CD4-positive, alpha-beta memory T cell (primary cell): ENCODE measurements around the gene ASTN2. TPM values are rescaled to one million over a fixed set of nuclear protein-coding genes. Genes with fewer than 3 reads are reported as not detected.

Source experiments
- CTCF ChIA-PET: fragments of 350-600 bp; sonication (Branson Sonifier 250); formaldehyde crosslinking; loops from one replicate; lab custom pipeline; 2021; ENCODE audit warnings: inconsistent platforms; ENCODE audit not compliant: partially characterized antibody; lab: Charles Lee
- POLR2A ChIA-PET: fragments of 350-600 bp; sonication (Branson Sonifier 250); formaldehyde crosslinking; loops from one replicate; lab custom pipeline; 2021; ENCODE audit not compliant: partially characterized antibody; lab: Charles Lee
- DNase-seq, 5 donors: peaks; one replicate each; pipeline versions ENCODE4 v3.0.0 to v3.0.0-alpha.2; 2020 to 2022; ENCODE audit warnings: mixed read lengths in 1 of 5
- H3K27ac ChIP-seq: one replicate; pipeline ENCODE4 v1.7.0; 2013; ENCODE audit warnings: low read depth, low read length
- H3K27me3 ChIP-seq: 2 replicates; pipeline ENCODE4 v1.7.0; 2013; ENCODE audit warnings: mild to moderate bottlenecking, low read length, moderate library complexity; ENCODE audit not compliant: insufficient read depth
- H3K36me3 ChIP-seq: 2 replicates; pipeline ENCODE4 v1.7.0; 2013; ENCODE audit warnings: mild to moderate bottlenecking, low read length, moderate library complexity; ENCODE audit not compliant: insufficient read depth
- H3K4me1 ChIP-seq: 2 replicates; pipeline ENCODE4 v1.7.0; 2013; ENCODE audit warnings: mild to moderate bottlenecking, low read length, moderate library complexity; ENCODE audit not compliant: insufficient read depth
- H3K4me3 ChIP-seq, 2 donors: one replicate each; pipeline ENCODE4 v1.7.0; 2013; ENCODE audit warnings: low read length in 2 of 2, mild to moderate bottlenecking in 1 of 2
- H3K9me3 ChIP-seq, 2 donors: one replicate each; pipeline ENCODE4 v1.7.0; 2013; ENCODE audit warnings: low read length in 2 of 2, control low read depth in 1 of 2; ENCODE audit not compliant: control insufficient read depth in 1 of 2
- H3K27ac Mint-ChIP-seq, 7 donors: one replicate each; pipeline ENCODE4 v1.8.0; 2020 to 2021; ENCODE audit warnings: mixed read lengths in 7 of 7, mild to moderate bottlenecking in 6 of 7, inconsistent platforms in 3 of 7, moderate library complexity in 3 of 7
- H3K27me3 Mint-ChIP-seq, 2 donors: one replicate each; pipeline ENCODE4 v1.8.0; 2020 to 2021; ENCODE audit warnings: mixed read lengths in 2 of 2
- H3K36me3 Mint-ChIP-seq, 2 donors: one replicate each; pipeline ENCODE4 v1.8.0; 2020 to 2021; ENCODE audit warnings: mixed read lengths in 2 of 2, inconsistent platforms in 1 of 2, mild to moderate bottlenecking in 1 of 2
- H3K4me1 Mint-ChIP-seq, 4 donors: one replicate each; pipeline ENCODE4 v1.8.0; 2020 to 2021; ENCODE audit warnings: mixed read lengths in 4 of 4, mild to moderate bottlenecking in 1 of 4
- H3K4me3 Mint-ChIP-seq, 8 donors: one replicate each; pipeline ENCODE4 v1.8.0; 2020 to 2021; ENCODE audit warnings: mixed read lengths in 8 of 8, mild to moderate bottlenecking in 7 of 8, moderate library complexity in 6 of 8, inconsistent platforms in 3 of 8
- H3K9me3 Mint-ChIP-seq, 8 donors: one replicate each; pipeline ENCODE4 v1.8.0; 2020 to 2021; ENCODE audit warnings: mixed read lengths in 8 of 8, mild to moderate bottlenecking in 5 of 8, inconsistent platforms in 3 of 8, moderate library complexity in 1 of 8
- intact Hi-C: fragments of 100-400 bp; cut with micrococcal nuclease; formaldehyde crosslinking; loops from one replicate; pipeline ENCODE4 v1.15.1; 2023
- polyA plus RNA-seq, 2 donors: library from polyadenylated mRNA; unstranded; fragments of 300-500 nt; fragmentation: Illumina TruSeq; gene quantifications; one replicate each; pipeline ENCODE4 v1.2.3, GENCODE V29; 2021
- total RNA-seq, 2 experiments: library from RNA; stranded (reverse); gene quantifications; one replicate each; pipeline ENCODE4 v1.2.3, GENCODE V29; 2021

ASTN2 gene
- total and polyA plus RNA-seq, 4 experiments from 2014 or later: 2.7 to 5.9 (median 4.8) TPM

DNA sequence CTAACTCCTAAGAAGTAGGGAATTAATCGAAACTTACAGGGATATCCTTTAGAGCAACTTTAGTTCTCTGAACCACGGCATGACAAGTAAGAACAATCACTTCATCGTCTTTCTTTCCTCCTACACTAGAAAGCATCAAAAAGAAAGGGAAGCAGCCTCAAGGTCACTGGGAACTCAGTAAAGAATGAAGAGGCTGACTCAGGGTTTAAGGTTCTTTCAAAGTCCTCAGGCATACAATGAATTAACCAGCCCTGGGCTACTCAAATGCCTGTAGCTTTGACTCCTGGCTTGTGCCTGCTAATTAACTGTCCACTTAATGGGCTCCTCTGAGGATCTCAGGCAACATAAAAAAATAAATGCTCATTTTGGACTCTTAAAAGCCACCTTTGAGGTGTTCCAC is 625.8 kb downstream of the ASTN2 start:
- no peaks in the 10 kb centered on the region for H3K27me3 ChIP-seq
- H3K9me3 ChIP-seq: no peaks in the 10 kb centered on the region
- no peak overlapping the region for H3K4me3 ChIP-seq
- no peaks in the 10 kb centered on the region for H3K4me1 ChIP-seq
- Mint-ChIP-seq H3K4me1 (no peaks in the 10 kb centered on the region), H3K27ac (no peak overlapping the region), H3K36me3 (no peaks in the 10 kb centered on the region), H3K27me3 (peaks cover 5 to 8% of the 10 kb centered on the region in 2 donors), H3K4me3 (no peak overlapping the region), H3K9me3 (peaks cover 0 to 2% (median 0%) of the 10 kb centered on the region in 8 donors)
- ChIA-PET POLR2A (no interaction called here), CTCF (no interaction called here)
- intact Hi-C loops: no loop called here
- DNase-seq: no peak
- no peaks in the 10 kb centered on the region for H3K36me3 ChIP-seq
- no peak overlapping the region for H3K27ac ChIP-seq

DNA sequence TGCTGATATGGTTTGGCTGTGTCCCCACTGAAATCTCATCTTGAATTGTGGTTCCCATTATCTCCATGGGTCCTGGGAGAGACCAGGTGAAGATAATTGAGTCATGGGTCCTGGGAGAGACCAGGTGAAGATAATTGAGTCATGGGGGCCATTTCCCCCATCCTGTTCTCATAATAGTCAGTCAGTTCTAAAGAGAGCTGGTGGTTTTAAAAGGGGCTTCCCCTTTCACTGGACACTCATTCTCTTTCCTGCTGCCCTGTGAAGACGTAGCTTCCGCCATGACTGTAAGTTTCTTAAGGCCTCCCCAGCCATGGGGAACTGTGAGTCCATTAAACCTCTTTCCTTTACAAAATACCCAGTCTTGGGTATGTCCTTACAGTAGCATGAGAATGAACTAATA is 628.1 kb downstream of the ASTN2 start:
- ChIA-PET CTCF (no interaction called here), POLR2A (no interaction called here)
- Histone ChIP-seq H3K9me3 (no peaks in the 10 kb centered on the region), H3K27ac (no peak overlapping the region), H3K36me3 (no peaks in the 10 kb centered on the region), H3K27me3 (no peaks in the 10 kb centered on the region), H3K4me1 (no peaks in the 10 kb centered on the region), H3K4me3 (no peak overlapping the region)
- no peak for DNase-seq
- Mint-ChIP-seq H3K36me3 (no peaks in the 10 kb centered on the region), H3K4me3 (no peak overlapping the region), H3K4me1 (no peaks in the 10 kb centered on the region), H3K9me3 (peaks cover 0 to 2% (median 0%) of the 10 kb centered on the region in 8 donors), H3K27me3 (peaks cover 6 to 8% of the 10 kb centered on the region in 2 donors), H3K27ac (no peak overlapping the region)
- intact Hi-C loops: no loop called here

DNA sequence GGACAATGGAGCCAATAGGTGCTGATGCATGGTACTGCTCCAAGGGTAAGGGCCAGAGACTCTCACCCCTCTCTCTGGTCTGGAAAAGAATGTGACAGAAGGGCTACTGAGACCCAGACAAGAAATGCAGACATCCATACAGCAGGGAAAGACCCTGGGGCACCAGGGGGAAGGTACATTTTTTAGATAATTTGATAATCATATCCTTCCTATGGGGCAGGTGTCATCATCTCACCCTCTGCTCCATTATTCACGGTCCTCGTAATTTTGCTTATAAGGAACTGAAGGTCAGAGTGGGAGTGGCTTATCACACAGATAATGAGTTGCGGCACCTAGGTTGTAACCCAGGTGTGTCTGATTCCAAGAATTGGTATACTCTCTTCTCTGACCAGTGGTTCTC is 637.7 kb downstream of the ASTN2 start:
- Histone ChIP-seq H3K4me3 (no peak overlapping the region), H3K9me3 (no peaks in the 10 kb centered on the region), H3K4me1 (no peaks in the 10 kb centered on the region), H3K27me3 (no peaks in the 10 kb centered on the region), H3K36me3 (no peaks in the 10 kb centered on the region), H3K27ac (no peak overlapping the region)
- Mint-ChIP-seq H3K9me3 (peaks cover 0 to 12% (median 5%) of the 10 kb centered on the region in 8 donors), H3K4me3 (no peak overlapping the region), H3K27ac (no peak overlapping the region), H3K27me3 (peaks cover 0 to 2% of the 10 kb centered on the region in 2 donors), H3K36me3 (no peaks in the 10 kb centered on the region), H3K4me1 (no peaks in the 10 kb centered on the region)
- intact Hi-C loops: no loop called here
- ChIA-PET POLR2A (no interaction called here), CTCF (no interaction called here)
- no peak for DNase-seq

DNA sequence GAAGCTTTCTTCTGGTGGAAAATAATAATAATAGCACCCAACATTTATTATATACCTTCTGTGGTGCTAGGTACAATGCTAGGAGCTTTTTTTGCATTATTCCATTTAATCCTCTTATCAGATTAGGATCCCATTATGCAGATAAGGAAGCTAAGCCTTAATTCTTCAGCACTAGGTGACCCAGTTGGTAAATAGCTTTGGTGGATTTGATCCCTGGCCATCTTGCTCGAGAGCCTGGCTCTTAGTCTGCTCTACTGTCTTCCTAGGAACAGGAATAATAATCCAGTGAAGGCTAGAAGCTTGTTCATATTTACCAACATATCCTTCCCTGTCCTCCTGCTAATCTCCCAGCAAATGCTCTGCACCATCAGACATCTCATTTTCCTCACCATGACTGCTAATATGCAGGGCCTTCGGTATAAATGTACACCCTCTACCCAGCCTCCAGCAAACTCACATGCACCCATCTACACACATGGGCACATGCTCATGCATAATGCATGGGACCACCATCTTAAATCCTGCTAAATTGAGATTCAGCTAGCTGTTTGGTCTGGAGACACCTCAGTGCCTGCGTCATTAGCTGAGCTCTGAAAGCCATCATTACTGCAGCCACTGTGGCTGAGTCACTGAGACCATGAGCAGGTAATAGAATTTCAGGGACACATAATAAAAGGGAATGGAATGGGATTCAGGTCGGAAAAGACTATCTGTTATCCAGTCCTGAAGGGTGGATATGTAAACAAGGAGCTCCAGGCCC is 640.3 kb downstream of the ASTN2 start:
- Histone ChIP-seq H3K27ac (no peak overlapping the region), H3K9me3 (no peaks in the 10 kb centered on the region), H3K27me3 (no peaks in the 10 kb centered on the region), H3K36me3 (no peaks in the 10 kb centered on the region), H3K4me3 (no peak overlapping the region), H3K4me1 (no peaks in the 10 kb centered on the region)
- Mint-ChIP-seq H3K27me3 (peaks cover 0 to 2% of the 10 kb centered on the region in 2 donors), H3K4me3 (no peak overlapping the region), H3K4me1 (no peaks in the 10 kb centered on the region), H3K9me3 (peaks cover 0 to 8% (median 3%) of the 10 kb centered on the region in 8 donors), H3K36me3 (no peaks in the 10 kb centered on the region), H3K27ac (no peak overlapping the region)
- DNase-seq: no peak
- ChIA-PET POLR2A (no interaction called here), CTCF (no interaction called here)
- intact Hi-C loops: no loop called here

DNA sequence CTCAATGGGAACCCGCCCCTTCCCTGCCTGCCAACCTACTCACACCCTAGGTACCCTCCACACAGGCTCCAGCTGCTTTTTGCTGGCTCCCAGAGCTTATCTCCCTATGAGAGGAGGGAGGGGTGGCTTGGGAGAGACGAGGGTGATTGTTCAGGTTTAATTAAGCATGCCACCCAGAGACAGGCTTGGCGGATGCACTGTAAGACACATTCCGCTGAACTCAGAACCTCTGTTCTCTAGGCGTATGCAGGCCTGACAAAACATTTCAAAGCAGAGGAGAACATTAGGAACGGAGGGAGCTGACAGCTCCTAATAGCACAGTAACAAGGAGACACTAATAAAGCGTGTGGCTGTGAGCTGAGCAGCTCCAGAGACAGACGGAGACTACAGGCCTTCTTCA is 647.6 kb downstream of the ASTN2 start:
- H3K27ac Mint-ChIP-seq: no peak overlapping the region
- POLR2A ChIA-PET: no interaction called here
- H3K27me3 ChIP-seq: no peaks in the 10 kb centered on the region
- no peaks in the 10 kb centered on the region for H3K4me1 ChIP-seq
- no peak overlapping the region for H3K27ac ChIP-seq
- no peaks in the 10 kb centered on the region for H3K36me3 ChIP-seq
- H3K27me3 Mint-ChIP-seq: no peaks in the 10 kb centered on the region
- no peak for DNase-seq
- H3K9me3 ChIP-seq: no peaks in the 10 kb centered on the region
- no peak overlapping the region for H3K4me3 ChIP-seq
- H3K36me3 Mint-ChIP-seq: no peaks in the 10 kb centered on the region
- H3K4me3 Mint-ChIP-seq: no peak overlapping the region
- CTCF ChIA-PET: no interaction called here
- no peaks in the 10 kb centered on the region for H3K4me1 Mint-ChIP-seq
- intact Hi-C loops: no loop called here
- no peaks in the 10 kb centered on the region for H3K9me3 Mint-ChIP-seq

DNA sequence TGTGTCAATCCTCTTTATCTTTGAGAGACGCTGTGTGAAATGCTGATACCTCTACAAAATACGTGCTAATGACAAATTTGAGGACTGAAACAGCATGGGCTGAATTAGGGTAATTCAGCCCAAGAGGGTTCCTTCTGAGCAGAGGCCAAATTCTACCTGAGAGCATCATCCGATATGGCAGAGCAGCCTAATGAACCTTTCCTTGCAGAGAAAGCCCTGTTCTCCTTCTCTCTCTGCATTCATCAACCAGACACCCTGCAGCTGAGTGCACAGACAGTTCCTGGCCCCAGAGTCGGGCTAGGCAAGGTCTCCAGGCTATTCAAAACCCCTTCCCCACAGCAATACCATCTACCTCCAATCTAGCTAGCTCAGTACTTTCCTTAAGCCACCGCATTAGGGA is 649.8 kb downstream of the ASTN2 start:
- no peak overlapping the region for H3K4me3 Mint-ChIP-seq
- H3K27me3 Mint-ChIP-seq: peaks cover 0 to 1% of the 10 kb centered on the region in 2 donors
- H3K27ac ChIP-seq: no peak overlapping the region
- ChIA-PET POLR2A (no interaction called here), CTCF (no interaction called here)
- intact Hi-C loops: no loop called here
- no peaks in the 10 kb centered on the region for H3K4me1 ChIP-seq
- H3K27ac Mint-ChIP-seq: no peak overlapping the region
- H3K27me3 ChIP-seq: no peaks in the 10 kb centered on the region
- H3K4me3 ChIP-seq: no peak overlapping the region
- no peak for DNase-seq
- H3K36me3 ChIP-seq: no peaks in the 10 kb centered on the region
- no peaks in the 10 kb centered on the region for H3K4me1 Mint-ChIP-seq
- H3K9me3 Mint-ChIP-seq: no peaks in the 10 kb centered on the region
- no peaks in the 10 kb centered on the region for H3K9me3 ChIP-seq
- H3K36me3 Mint-ChIP-seq: no peaks in the 10 kb centered on the region

DNA sequence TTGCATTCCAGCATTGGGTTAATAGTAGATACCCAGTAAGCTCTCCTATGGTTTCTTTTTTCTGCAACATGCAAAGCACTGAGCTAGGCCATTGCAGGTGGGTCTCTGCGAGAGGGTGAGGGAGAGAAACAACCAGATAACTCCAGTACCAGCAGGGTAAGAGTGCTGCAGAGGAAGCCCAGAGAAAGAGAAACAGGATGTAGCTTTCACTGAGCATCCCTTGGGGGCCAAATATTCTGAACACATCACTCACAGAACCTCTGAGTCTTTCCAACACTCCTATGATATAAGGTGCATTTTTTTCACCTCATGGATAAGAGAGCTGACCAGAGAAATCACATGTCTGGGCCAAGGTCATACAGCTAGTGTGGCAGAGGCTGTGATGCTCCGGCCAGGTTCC is 651.1 kb downstream of the ASTN2 start:
- ChIA-PET CTCF (no interaction called here), POLR2A (no interaction called here)
- Mint-ChIP-seq H3K4me3 (no peak overlapping the region), H3K9me3 (no peaks in the 10 kb centered on the region), H3K4me1 (no peaks in the 10 kb centered on the region), H3K36me3 (no peaks in the 10 kb centered on the region), H3K27me3 (peaks cover 0 to 1% of the 10 kb centered on the region in 2 donors), H3K27ac (no peak overlapping the region)
- Histone ChIP-seq H3K27me3 (no peaks in the 10 kb centered on the region), H3K4me1 (no peaks in the 10 kb centered on the region), H3K9me3 (no peaks in the 10 kb centered on the region), H3K36me3 (no peaks in the 10 kb centered on the region), H3K27ac (no peak overlapping the region), H3K4me3 (no peak overlapping the region)
- intact Hi-C loops: no loop called here
- no peak for DNase-seq
